ENCODE results near the gene GPR37.

DNA sequence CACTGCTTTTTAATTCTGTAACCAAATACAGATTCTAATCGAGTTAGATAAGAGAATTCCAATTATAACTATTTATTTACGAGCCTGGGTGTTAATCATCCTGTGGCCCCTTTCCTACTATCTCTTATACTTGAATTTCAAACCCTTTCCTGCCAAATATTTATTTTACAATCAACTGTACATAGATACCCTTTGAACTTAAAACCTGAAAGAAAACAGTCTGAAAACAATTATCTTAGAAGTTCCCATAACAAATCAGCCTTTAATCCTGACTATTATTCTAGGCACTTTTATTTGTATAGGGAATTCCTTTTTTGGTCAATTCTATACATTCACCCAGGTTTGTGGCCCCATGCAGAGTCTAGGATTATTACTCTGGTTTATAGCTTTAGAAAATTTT is 10.6 kb upstream of the GPR37 start:
- TF ChIP-seq, protein P1, sequence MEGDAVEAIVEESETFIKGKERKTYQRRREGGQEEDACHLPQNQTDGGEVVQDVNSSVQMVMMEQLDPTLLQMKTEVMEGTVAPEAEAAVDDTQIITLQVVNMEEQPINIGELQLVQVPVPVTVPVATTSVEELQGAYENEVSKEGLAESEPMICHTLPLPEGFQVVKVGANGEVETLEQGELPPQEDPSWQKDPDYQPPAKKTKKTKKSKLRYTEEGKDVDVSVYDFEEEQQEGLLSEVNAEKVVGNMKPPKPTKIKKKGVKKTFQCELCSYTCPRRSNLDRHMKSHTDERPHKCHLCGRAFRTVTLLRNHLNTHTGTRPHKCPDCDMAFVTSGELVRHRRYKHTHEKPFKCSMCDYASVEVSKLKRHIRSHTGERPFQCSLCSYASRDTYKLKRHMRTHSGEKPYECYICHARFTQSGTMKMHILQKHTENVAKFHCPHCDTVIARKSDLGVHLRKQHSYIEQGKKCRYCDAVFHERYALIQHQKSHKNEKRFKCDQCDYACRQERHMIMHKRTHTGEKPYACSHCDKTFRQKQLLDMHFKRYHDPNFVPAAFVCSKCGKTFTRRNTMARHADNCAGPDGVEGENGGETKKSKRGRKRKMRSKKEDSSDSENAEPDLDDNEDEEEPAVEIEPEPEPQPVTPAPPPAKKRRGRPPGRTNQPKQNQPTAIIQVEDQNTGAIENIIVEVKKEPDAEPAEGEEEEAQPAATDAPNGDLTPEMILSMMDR (IDR thresholded peaks at IDR 0.05), result no peak
- TF ChIP-seq SIN3A (IDR thresholded peaks at IDR 0.05; ENCODE audit: borderline replicate concordance, insufficient read depth, low read depth, low read length) (no peak), TCF7L2 (IDR thresholded peaks at IDR 0.05; ENCODE audit: low read depth, low read length) (no peak), POLR2AphosphoS5 (IDR thresholded peaks at IDR 0.05; ENCODE audit: low read depth, low read length) (no peak)
- TF ChIP-seq, protein P2, sequence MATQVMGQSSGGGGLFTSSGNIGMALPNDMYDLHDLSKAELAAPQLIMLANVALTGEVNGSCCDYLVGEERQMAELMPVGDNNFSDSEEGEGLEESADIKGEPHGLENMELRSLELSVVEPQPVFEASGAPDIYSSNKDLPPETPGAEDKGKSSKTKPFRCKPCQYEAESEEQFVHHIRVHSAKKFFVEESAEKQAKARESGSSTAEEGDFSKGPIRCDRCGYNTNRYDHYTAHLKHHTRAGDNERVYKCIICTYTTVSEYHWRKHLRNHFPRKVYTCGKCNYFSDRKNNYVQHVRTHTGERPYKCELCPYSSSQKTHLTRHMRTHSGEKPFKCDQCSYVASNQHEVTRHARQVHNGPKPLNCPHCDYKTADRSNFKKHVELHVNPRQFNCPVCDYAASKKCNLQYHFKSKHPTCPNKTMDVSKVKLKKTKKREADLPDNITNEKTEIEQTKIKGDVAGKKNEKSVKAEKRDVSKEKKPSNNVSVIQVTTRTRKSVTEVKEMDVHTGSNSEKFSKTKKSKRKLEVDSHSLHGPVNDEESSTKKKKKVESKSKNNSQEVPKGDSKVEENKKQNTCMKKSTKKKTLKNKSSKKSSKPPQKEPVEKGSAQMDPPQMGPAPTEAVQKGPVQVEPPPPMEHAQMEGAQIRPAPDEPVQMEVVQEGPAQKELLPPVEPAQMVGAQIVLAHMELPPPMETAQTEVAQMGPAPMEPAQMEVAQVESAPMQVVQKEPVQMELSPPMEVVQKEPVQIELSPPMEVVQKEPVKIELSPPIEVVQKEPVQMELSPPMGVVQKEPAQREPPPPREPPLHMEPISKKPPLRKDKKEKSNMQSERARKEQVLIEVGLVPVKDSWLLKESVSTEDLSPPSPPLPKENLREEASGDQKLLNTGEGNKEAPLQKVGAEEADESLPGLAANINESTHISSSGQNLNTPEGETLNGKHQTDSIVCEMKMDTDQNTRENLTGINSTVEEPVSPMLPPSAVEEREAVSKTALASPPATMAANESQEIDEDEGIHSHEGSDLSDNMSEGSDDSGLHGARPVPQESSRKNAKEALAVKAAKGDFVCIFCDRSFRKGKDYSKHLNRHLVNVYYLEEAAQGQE (IDR thresholded peaks at IDR 0.05; ENCODE audit: insufficient read depth in 1 of 2, low read depth in 2 of 2, low read length in 1 of 2), result no peak

Measured in Panc1 (cell line).